HEK293T (cell line): ENCODE results near the gene ZFP57.

Experiments used
- ELF4 ChIP-seq: fragments of 450-650 bp; IDR thresholded peaks from 2 replicates; pipeline ENCODE4 v1.6.1; 2017; ENCODE audit warnings: antibody characterized with exemption
- HDGF ChIP-seq: fragments of 450-650 bp; IDR thresholded peaks from 2 replicates; pipeline ENCODE4 v1.6.1; 2017; ENCODE audit warnings: antibody characterized with exemption, borderline replicate concordance
- NFRKB ChIP-seq: fragments of 450-650 bp; IDR thresholded peaks from 2 replicates; pipeline ENCODE4 v1.6.1; 2016; ENCODE audit warnings: mild to moderate bottlenecking, moderate library complexity
- SP1 ChIP-seq: fragments of 450-650 bp; IDR thresholded peaks from 2 replicates; pipeline ENCODE4 v1.6.1; 2017
- ZNF384 ChIP-seq: fragments of 450-650 bp; IDR thresholded peaks from 2 replicates; pipeline ENCODE4 v1.6.1; 2016

DNA sequence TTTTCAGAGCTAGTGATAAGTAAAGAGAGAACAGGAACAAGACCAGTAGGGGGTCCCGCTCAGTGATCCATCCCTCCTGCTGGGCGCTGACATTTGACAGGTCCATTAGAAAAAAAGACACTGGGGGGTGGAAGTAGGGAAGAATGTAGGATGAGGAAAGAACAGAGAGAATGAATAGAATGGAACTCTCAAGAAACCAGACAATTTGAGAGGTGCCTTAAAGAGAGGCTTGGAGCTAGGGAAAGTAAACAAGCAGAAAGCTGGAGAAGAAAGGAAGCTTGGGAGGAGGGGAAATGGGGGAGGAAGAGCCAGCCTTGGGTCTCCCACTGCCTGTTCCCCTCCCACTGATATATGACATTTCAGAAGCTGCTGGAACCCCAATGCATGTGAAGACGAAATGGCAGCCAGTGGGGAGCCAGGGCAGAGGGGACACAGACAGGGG, 56.4 kb downstream of the ZFP57 start:
- no peak for TF ChIP-seq HDGF
- no peak for TF ChIP-seq SP1
- no peak for TF ChIP-seq ZNF384
- no peak for TF ChIP-seq NFRKB
- no peak for TF ChIP-seq ELF4
